Stimulated activated CD8-positive, alpha-beta memory T cell treated with anti-CD3 and anti-CD28 coated beads, Interleukin-4, amount 100 ng/mL, for 24 hours (primary cell): ENCODE data around the gene B4GALT5.
"Not testable (repeated sequence)": the region's sequence is repeated elsewhere in the genome, so short reads cannot be mapped to it uniquely, and the experiment has no call there.

Experiments
- DNase-seq: peaks from one replicate; pipeline ENCODE4 v3.0.0-alpha.2; 2020; ENCODE audit warnings: low read depth

B4GALT5 gene

GRCh38 chr20:49713753-49714712 lies at the start of gene B4GALT5:
TSS of gene B4GALT5 (minus strand) at chr20:49713878. CDS start at chr20:49713690, 188 bp downstream.
- peak; percentile 57 for DNase-seq

- DNase-seq, result no peak
Observed at GRCh38 chr20:49762940-49763766, 49.5 kb upstream of the B4GALT5 start.

GRCh38 chr20:49761888-49762287 lies 48.2 kb upstream of the B4GALT5 start:
- not testable (repeated sequence) for DNase-seq

GRCh38 chr20:49759266-49759950 lies 45.7 kb upstream of the B4GALT5 start:
- no peak for DNase-seq

- no peak for DNase-seq
Observed at GRCh38 chr20:49758781-49759180, 45.1 kb upstream of the B4GALT5 start.

GRCh38 chr20:49757597-49757996 lies 43.9 kb upstream of the B4GALT5 start:
- DNase-seq, result no peak

GRCh38 chr20:49756241-49756640 lies 42.6 kb upstream of the B4GALT5 start:
- no peak for DNase-seq

GRCh38 chr20:49754596-49754995 lies 40.9 kb upstream of the B4GALT5 start:
- no peak for DNase-seq

GRCh38 chr20:49753133-49753532 lies 39.5 kb upstream of the B4GALT5 start:
- no peak for DNase-seq

- DNase-seq, result no peak
Observed at GRCh38 chr20:49752201-49752903, 38.7 kb upstream of the B4GALT5 start.

GRCh38 chr20:49751397-49751736 lies 37.7 kb upstream of the B4GALT5 start:
- DNase-seq, result no peak

- DNase-seq, result no peak
Observed at GRCh38 chr20:49750611-49751396, 37.1 kb upstream of the B4GALT5 start.

- no peak for DNase-seq
Observed at GRCh38 chr20:49749625-49750024, 35.9 kb upstream of the B4GALT5 start.

GRCh38 chr20:49748525-49748838 lies 34.8 kb upstream of the B4GALT5 start:
- no peak for DNase-seq

- no peak for DNase-seq
Observed at GRCh38 chr20:49747707-49748524, 34.2 kb upstream of the B4GALT5 start.

GRCh38 chr20:49742948-49743347 lies 29.3 kb upstream of the B4GALT5 start:
- DNase-seq, result no peak

- DNase-seq, result no peak
Observed at GRCh38 chr20:49741977-49742376, 28.3 kb upstream of the B4GALT5 start.

GRCh38 chr20:49740807-49741206 lies 27.1 kb upstream of the B4GALT5 start:
- no peak for DNase-seq

- DNase-seq, result no peak
Observed at GRCh38 chr20:49739042-49739441, 25.4 kb upstream of the B4GALT5 start.

GRCh38 chr20:49737260-49737659 lies 23.6 kb upstream of the B4GALT5 start:
- no peak for DNase-seq
